Upper lobe of left lung (tissue), 4 donors: ENCODE measurements around the gene ATM.

Source experiments
- EP300 ChIP-seq, 4 donors: sonication (generic); formaldehyde crosslinking; IDR thresholded peaks; one replicate each; pipeline ENCODE4 v1.5.1; 2017; ENCODE audit warnings: antibody characterized with exemption in 4 of 4, control low read depth in 2 of 4
- POLR2A ChIP-seq, 4 donors: fragments of 450-650 bp; IDR thresholded peaks; one replicate each; pipeline ENCODE4 v1.5.1; 2016 to 2017; ENCODE audit warnings: antibody characterized with exemption in 4 of 4, mild to moderate bottlenecking in 2 of 4
- TF ChIP-seq, protein P1 (sequence below), 6 experiments: fragments of 450-650 bp in 4 of 6; fragments of 200-600 bp in 2 of 6; sonication (generic) in 2 of 6; IDR thresholded peaks; one replicate each; pipeline ENCODE4 v1.5.1; 2016 to 2019; ENCODE audit warnings: antibody characterized with exemption in 6 of 6

DNA sequence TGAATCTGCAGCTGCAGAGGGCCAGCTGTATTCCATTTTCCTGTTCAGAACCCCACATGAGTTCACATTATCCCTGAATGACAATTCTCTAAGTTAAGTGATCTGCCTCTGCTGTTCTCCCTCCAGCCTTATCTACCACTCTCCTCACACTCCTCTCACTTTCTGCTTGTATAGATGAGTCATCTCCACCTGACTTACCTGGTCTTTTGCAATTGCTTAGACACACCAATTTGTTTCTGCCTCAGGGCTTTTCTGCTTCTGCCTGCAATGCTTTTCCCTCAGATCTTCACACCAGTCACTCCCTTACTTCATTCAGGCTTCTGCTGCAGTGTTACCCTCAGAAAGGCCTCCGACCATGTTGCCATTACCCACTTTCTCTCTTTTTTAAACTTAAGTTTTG lies 118.1 kb downstream of the ATM start:
- TF ChIP-seq, protein P1, sequence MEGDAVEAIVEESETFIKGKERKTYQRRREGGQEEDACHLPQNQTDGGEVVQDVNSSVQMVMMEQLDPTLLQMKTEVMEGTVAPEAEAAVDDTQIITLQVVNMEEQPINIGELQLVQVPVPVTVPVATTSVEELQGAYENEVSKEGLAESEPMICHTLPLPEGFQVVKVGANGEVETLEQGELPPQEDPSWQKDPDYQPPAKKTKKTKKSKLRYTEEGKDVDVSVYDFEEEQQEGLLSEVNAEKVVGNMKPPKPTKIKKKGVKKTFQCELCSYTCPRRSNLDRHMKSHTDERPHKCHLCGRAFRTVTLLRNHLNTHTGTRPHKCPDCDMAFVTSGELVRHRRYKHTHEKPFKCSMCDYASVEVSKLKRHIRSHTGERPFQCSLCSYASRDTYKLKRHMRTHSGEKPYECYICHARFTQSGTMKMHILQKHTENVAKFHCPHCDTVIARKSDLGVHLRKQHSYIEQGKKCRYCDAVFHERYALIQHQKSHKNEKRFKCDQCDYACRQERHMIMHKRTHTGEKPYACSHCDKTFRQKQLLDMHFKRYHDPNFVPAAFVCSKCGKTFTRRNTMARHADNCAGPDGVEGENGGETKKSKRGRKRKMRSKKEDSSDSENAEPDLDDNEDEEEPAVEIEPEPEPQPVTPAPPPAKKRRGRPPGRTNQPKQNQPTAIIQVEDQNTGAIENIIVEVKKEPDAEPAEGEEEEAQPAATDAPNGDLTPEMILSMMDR (IDR thresholded peaks at IDR 0.05) = no peak
- TF ChIP-seq EP300 (IDR thresholded peaks at IDR 0.05) (no peak), POLR2A (IDR thresholded peaks at IDR 0.05) (no peak)
